GM12874 (cell line): Measurements from ENCODE around the gene KCNN2.

ENCODE experiments used
- CTCF ChIP-seq: IDR thresholded peaks from 2 replicates; pipeline ENCODE4 v1.5.1; 2011; ENCODE audit warnings: low read depth, mild to moderate bottlenecking, control low read depth, low read length, moderate library complexity; ENCODE audit not compliant: insufficient read depth

KCNN2 gene

GRCh38 chr5:114362977-114363761 is 1.3 kb downstream of the KCNN2 start:
- no peak for TF ChIP-seq CTCF

GRCh38 chr5:114363837-114364236 is 2.0 kb downstream of the KCNN2 start:
- no peak for TF ChIP-seq CTCF

GRCh38 chr5:114367029-114367428 is 5.2 kb downstream of the KCNN2 start:
- no peak for TF ChIP-seq CTCF

- no peak for TF ChIP-seq CTCF
Measured at GRCh38 chr5:114369680-114370417, 8.0 kb downstream of the KCNN2 start.

- no peak for TF ChIP-seq CTCF
Measured at GRCh38 chr5:114377050-114377844, 15.4 kb downstream of the KCNN2 start.

GRCh38 chr5:114377946-114378345 is 16.1 kb downstream of the KCNN2 start:
- no peak for TF ChIP-seq CTCF

- TF ChIP-seq CTCF = no peak
Measured at GRCh38 chr5:114380721-114381120, 18.9 kb downstream of the KCNN2 start.
